ENCODE data around the gene ITGAE. TPM values are rescaled to one million over a fixed set of nuclear protein-coding genes. Genes with fewer than 3 reads are reported as not detected.
"Not testable (repeated sequence)": the region's sequence is repeated elsewhere in the genome, so short reads cannot be mapped to it uniquely, and the experiment has no call there.

ITGAE gene
- total RNA-seq, 1 experiment from 2014 or later, result 63.4 TPM

DNA sequence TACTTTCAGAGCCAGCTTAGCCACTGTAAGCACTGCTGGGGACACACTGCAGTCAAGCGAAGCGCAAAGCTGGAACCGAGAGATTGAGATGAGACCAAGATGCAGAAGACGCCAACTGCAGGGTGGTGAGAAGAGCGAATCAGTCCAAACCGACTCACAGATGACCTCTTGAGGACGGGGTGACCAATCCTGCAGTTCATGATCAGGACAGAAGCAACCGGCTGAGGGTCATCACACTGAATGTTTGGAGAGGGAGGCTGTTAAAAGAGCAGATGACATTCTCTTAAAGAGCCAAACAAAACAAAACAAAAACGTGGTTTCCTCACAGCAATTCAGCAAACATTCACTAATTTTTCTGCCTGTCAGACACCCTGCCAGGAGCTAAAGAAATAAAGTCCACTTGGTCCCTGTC lies 68.8 kb downstream of the ITGAE start:
- peak; percentile 32 for DNase-seq (ENCODE audit: extremely low read depth, low read depth)

DNA sequence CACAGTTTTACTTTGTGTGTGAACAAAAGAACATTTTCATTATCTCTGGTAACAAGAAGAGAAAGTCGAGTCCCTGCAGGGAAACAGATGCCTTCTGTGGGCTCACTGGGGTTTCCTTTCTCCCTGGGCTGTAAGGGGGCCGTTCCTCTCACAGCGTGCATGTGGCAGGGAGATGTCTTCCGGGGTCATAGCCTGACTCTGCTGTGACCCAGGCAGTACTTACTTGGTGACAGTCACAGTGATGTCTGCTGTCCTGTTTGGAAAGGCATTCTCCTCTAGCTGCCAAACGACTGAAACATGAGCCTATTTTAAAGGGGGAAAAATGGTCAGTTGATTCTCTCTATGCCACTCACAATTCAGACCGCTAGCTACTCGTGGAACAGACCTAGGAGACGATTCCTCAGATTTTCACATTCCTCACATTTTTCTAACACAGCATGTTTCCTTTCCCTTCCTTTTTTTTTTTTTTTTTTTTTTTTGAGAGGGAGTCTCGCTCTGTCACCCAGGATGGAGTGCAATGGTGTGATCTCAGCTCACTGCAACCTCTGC lies 70.0 kb downstream of the ITGAE start:
- no peak for DNase-seq (ENCODE audit: extremely low read depth, low read depth)

DNA sequence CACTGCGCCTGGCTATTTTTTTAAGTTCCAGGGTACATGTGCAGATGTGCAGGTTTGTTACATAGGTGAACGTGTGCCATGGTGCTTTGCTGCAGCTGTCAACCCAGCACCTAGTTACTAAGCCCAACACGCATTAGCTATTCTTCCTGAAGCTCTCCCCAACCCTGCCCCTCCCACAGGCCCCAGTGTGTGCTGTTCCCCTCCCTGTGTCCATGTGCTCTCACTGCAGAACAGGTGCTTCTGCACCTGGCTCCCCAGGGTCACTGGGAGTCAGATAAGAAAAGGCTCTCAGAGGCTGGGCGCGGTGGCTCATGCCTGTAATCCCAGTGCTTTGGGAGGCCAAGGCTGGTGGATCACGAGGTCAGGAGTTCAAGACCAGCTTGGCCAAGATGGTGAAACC lies 71.1 kb downstream of the ITGAE start:
- DNase-seq (ENCODE audit: extremely low read depth, low read depth), result no peak

DNA sequence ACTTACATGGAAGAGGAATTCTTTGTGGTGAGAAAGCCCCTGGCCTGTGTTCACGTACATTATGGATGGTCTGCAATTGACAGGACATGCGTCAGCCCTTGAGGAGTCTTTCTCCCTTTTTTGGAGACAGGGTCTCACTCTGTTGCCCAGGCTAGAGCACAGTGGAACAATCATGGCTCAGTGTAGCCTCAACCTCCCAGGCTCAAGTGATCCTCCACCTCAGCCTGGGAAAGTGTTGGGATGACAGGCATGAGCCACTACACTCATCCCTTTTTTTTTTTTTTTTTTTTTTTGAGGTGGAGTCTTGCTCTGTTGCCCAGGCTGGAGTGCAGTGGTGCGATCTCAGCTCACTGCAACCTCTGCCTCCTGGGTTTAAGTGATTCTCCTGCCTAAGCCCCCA lies 72.9 kb downstream of the ITGAE start:
- DNase-seq (ENCODE audit: extremely low read depth, low read depth), result not testable (repeated sequence)

DNA sequence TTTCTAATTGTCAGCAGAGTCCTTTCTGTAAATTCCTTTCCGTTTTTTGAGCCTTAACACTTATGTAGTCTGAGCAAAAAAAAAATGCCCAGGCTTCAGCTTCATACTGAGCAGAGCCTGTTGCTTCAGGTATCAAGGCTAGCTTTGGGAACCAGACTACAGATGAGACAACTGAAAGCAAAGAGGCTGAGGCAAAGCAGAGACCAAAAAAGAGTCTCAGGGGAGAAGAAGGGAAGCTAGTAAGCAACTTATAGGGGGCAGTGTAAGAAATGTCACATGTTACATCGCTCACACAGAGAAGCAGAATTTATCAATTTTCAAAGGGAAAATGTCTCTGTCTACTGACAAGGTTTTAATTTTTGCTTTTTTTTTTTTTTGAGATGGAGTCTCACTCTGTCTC lies 73.9 kb downstream of the ITGAE start:
- DNase-seq (ENCODE audit: extremely low read depth, low read depth), result no peak

DNA sequence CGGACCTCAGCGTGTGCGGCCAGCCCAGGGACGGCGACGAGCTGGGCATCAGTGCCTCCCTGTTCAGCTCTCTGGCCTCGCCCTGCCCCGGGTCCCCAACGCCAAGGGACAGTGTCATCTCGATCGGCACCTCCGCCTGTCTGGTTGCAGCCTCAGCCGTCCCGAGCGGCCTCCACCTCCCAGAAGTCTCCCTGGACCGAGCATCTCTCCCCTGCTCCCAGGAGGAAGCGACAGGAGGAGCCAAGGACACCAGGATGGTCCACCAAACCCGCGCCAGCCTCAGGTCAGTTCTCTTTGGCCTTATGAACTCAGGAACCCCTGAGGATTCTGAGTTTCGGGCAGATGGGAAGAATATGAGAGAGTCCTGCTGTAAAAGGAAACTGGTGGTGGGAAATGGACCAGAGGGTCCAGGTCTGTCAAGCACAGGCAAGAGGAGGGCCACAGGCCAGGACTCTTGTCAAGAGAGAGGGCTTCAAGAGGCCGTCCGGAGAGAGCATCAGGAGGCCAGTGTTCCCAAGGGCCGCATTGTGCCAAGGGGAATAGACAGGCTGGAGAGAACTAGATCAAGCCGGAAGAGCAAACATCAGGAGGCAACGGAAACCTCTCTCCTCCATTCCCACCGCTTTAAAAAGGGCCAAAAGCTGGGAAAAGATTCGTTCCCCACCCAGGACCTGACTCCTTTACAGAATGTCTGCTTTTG lies 76.5 kb downstream of the ITGAE start:
- DNase-seq (ENCODE audit: extremely low read depth, low read depth), result no peak

DNA sequence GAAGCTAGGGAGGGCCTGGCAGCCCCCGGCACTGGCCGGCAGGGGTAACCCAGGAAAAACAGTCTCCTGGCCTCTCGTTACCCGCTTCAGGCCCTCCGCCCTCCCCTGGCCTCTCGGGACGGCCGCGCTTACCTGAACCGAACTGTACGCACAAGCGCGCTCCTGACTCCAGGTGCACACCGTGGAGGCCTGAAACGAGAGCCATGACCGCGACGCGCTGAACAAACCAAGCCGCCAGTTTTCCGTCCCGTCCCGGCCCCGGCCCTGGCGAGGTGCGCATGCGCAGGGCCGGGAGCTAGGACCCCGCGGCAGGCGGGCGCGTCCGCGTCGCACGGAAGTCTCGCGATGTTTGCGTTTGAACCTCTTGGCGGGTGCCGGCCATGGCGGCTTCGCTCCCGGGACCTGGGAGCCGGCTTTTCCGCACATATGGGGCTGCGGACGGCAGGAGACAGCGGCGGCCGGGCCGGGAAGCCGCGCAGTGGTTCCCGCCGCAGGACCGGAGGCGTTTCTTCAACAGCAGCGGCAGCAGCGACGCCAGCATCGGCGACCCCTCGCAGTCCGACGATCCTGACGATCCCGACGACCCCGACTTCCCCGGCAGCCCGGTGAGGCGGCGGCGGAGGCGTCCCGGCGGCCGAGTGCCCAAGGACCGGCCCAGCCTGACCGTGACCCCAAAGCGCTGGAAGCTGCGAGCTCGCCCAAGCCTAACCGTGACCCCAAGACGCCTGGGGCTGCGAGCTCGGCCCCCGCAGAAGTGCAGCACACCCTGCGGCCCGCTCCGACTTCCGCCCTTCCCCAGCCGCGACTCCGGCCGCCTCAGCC lies 77.2 kb downstream of the ITGAE start, which contains the start of gene HASPIN:
TSS of gene HASPIN (plus strand) at position 348 of the 822 bp plus-strand sequence. CDS start at position 381, 33 bp downstream.
- DNase-seq (ENCODE audit: extremely low read depth, low read depth), result peak; percentile 90

DNA sequence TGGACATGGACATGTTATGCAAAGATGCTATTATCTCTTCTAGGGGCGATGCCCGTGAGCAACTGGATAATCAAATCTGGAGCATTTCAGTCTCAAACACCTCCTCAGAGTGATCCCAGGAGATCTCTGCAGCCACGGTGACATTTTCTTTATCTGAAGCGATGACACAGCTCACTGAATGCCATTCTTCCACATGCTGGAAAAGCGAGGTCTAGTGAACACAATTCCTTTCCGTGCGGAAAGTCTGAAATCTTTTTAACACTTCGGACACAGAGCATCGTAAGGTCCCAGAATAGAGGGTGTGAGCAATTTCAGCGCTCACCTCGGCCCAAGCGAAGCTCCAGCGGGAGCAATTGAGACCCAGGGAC lies 77.8 kb downstream of the ITGAE start:
- no peak for DNase-seq (ENCODE audit: extremely low read depth, low read depth)

DNA sequence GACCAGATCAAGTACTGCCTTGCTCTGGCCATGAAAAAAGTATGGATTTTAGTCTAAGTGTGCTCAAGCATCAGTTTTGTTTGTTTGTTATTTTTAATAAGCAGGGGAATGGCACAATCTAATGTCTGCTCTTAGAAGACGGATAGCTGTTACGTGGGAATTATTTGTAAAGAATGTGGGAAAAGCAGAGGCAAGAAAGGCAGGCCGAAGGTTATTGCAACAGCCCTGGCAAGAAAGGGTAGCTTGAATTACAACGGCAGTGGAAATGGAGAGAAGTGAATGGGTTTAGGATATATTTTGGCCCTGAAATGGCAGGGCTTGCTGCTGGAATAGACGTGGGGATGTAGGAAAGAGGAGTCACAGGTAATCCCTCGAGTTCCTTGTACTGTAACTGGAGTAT lies 78.3 kb downstream of the ITGAE start:
- no peak for DNase-seq (ENCODE audit: extremely low read depth, low read depth)

DNA sequence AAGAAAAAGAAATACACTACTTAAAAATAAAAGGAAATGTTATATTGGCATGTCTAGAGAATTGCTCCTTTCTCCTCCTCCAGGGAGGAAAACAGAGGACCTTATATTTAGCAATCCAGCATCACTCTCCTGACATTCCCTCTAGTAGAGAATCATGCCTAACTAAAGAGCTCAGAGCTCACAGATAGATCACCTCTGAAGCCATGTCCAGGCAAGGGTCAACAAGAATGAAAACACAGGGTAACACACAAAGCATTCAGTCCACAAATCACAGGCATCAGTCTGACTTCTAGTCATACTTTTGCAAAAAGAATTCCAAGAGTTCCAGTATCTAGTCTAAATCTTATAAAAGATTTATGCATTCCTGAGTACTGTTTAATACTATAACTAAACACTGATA lies 81.7 kb downstream of the ITGAE start:
- no peak for DNase-seq (ENCODE audit: extremely low read depth, low read depth)

DNA sequence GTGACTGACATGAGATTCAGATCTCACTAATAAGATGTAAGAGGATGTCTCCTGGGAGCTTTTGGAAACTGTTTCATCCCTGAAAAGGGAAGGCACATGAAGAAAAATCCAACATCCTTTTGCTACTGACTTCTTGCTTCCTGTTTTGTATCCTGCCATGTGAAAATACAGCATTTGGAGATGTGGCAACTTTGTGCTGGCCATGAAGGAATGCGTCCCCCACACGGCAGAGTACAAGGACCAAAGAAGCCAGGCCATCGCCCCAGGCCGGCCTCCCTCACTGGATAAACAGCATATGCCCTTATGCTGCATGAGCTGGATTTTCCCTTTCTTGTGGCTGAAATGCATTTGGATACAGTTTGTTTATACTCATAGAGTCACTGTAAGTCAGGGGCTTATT lies 82.8 kb downstream of the ITGAE start:
- DNase-seq (ENCODE audit: extremely low read depth, low read depth), result no peak

DNA sequence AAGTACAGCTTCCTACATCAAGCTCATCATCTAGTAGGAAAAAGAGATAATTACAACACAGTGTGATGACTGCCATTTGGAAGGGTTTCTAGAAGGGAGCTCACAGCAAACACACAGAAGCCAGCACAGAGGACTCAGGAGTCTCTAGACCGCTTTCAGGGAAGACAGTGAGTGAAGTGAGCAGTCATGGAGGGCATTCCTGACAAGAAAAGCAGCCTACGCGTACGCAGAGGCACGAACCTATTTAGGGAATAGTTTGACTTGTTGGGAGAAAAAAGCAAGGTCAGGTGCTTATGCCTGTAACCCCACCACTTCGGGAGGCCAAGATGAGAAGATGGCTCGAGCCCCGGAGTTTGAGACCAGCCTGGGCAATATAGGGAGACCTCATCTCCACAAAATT lies 85.7 kb downstream of the ITGAE start:
- no peak for DNase-seq (ENCODE audit: extremely low read depth, low read depth)

DNA sequence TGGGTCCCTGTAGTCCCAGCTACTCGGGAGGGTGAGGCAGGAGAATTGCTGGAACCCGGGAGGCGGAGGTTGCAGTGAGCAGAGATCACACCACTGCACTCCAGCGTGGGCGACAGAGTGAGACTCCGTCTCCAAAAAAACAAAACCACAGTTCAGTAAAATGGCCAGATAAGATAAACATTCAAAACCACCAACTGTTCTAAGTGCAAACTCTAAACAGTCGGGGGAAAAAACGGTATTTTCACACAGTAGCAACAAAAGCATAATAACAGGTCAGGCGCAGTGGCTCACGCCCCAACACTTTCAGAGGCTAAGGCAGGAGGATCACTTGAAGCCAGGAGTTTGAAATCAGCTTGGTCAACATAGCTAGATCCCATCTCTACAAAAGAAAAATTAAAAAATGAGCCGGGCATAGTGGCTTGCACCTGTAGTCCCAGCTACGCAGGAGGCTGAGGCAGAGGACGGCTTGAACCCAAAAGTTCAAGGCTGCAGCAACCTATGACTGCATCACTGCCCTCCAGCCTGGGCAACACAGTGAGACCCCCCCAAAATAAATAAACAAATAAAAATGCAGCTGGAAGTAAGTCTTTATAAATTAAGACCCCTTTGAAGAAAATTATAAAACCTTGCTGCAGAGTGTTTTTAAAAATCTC lies 88.1 kb downstream of the ITGAE start:
- no peak for DNase-seq (ENCODE audit: extremely low read depth, low read depth)

DNA sequence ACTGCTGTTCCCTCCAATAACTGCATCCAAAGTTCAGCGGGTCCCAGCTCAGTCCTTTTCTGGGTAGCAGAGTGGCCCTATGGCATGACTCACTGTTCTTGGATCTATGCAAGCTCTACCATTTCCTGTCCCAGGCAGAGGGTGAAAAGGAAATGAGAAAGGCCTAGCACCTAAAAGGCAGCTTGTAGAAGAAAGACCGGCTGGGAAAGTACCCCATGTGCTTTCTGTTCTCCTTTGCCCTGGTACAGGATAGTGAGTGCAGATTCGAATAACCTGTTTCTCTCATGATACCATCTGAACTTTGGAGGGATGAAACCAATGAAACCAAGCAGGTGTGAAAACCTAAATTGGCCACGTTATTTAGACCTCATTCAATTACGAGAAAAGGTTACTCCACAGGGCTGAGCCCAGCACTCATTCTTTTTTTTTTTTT lies 90.0 kb downstream of the ITGAE start:
- DNase-seq (ENCODE audit: extremely low read depth, low read depth), result no peak

DNA sequence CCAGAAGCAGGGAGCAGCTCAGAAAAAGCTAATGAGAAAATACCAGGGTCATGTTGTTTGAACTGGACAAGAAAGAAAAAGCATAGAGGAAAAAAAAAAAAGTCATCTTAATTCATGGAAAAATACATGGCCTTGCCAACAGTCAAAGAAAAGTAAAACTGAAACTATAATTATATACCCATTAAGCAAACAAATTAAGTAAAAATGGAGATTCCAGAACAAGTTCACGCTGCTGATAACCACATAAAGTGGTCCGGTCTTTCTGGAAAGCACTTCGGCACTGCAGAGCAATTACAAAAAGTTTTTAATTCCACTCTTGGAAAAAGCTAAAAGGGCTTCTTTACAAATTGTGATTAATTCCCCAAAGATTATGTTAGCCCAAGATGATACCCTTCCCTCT lies 92.6 kb downstream of the ITGAE start:
- DNase-seq (ENCODE audit: extremely low read depth, low read depth), result no peak

DNA sequence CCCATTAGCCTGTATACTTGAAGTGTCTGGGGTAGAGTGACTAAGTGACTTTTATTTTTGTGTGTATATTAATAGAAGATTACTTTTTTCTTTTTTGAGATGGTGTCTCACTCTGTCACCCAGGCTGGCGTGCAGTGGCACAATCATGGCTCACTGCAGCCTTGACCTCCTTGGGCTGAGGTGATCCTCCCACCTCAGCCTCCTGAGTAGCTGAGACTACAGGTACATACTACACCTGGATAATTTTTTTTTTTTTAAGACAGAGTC lies 95.3 kb downstream of the ITGAE start:
- not testable (repeated sequence) for DNase-seq (ENCODE audit: extremely low read depth, low read depth)

DNA sequence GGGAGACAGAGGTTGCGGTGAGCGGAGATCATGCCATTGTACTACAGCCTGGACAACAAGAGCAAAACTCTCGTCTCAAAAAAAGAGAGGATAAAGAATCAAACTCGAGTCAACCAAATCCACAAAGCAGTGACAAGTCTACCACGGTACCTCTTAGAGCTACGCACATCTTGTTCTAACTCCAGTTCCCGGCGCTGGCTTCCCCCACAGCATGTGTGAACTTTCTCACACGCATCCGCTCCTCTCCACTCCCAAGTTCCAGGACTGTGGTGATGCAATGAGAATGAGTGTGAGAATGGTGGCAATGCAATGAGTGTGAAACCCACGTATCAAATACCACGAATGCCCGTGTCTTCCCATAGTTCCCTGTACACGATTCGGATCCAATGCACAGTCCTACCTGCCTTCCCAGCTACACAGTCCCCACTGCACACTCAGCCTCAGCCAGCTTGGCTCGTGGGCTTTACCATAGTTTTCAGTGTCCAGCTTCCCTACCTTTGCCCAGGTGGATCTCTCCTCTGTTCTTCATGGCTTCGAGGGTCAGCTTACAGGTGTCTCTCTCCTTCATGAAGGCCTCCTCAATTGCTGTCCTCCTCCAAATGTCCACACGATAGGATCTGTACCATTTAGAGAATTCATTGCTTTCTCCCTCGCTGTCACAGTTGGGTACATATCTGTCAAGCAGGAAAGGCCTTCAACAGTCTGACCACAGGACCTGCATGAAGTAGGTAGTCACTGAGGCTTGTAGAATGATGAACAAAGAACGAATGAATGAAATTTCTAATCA lies 95.9 kb downstream of the ITGAE start:
- DNase-seq (ENCODE audit: extremely low read depth, low read depth), result no peak

DNA sequence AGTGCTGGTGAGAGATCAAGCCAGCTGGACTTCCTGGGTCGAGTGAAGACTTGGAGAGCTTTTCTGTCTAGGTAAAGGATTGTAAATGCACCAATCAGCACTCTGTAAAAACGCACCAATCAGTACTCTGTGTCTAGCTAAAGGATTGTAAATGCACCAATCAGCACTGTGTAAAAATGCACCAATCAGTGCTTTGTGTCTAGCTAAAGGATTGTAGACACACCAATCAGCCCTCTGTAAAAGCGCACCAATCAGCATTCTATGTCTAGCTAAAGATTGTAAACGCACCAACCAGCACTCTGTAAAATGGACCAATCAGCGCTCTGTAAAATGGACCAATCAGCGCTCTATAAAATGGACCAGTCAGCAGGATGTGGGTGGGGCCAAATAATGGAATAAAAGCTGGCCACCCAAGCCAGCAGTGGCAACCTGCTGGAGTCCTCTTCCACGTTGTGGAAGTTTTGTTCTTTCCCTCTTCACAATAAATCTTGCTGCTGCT lies 98.9 kb downstream of the ITGAE start:
- DNase-seq (ENCODE audit: extremely low read depth, low read depth), result not testable (repeated sequence)

DNA sequence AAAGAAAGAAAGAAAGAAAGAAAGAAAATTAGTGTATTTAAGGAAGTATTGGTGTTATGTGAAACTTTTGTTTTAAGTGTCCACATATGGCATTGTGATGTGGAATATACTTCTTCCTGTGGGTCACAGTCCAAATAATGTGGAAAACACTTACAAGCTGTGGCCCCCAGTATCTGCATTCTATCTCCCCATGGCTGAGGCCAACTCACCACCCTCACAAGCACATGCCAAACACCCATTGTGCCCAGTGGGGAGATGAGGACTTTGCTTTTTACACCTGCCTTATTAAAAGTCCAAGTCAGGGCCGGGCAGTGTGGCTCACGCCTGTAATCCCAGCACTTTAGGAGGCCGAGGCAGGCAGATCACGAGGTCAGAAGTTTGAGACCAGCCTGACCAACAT lies 101.0 kb downstream of the ITGAE start:
- DNase-seq (ENCODE audit: extremely low read depth, low read depth), result no peak

DNA sequence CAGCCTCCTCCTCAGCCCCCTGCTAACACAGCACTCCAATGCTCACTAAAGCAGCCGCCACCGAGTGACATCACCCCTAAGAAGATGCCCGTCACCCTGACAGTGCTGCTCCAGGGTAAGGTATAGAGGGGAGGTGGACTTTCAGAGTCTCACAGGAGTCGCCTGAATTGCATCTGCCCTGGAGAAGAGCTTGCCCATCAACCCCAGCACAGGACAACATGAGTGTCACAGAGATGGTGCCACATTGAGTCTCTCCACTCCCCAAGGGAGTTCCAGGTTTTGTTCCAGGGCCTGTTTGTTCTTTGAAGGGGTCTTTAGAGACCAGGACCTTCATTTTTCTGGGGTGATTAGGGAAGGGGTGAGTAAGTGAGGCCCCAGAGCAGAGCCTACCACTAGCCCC lies 102.8 kb downstream of the ITGAE start:
- no peak for DNase-seq (ENCODE audit: extremely low read depth, low read depth)

DNA sequence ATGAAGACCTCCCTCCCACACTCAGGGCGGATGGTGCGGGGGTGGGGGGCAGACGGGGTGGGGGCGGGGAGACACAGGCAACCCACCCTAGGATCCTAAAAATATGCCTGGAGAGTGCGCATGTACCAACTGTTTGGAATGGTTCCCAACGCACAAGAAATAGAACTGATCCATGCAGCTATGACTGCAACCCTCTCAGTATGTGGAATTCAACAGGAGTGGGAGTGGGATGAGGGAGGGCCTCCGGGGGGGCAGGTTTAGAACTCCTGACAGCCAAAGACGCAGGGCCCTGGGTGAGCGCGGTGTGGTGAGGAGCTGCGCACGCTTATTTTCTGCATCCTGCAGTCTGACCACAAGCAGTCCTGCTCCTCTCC lies 103.9 kb downstream of the ITGAE start:
- DNase-seq (ENCODE audit: extremely low read depth, low read depth), result no peak

All from NCI-H460 (cell line).